Stimulated activated CD8-positive, alpha-beta memory T cell treated with anti-CD3 and anti-CD28 coated beads, Interleukin-15, amount 100 ng/mL, for 24 hours (primary cell): Measurements from ENCODE around the gene EMID1.
"Not testable (repeated sequence)": the region's sequence is repeated elsewhere in the genome, so short reads cannot be mapped to it uniquely, and the experiment has no call there.

Source experiments
- DNase-seq: peaks from one replicate; pipeline ENCODE4 v3.0.0-alpha.2; 2020; ENCODE audit warnings: low read depth

EMID1 gene

DNA sequence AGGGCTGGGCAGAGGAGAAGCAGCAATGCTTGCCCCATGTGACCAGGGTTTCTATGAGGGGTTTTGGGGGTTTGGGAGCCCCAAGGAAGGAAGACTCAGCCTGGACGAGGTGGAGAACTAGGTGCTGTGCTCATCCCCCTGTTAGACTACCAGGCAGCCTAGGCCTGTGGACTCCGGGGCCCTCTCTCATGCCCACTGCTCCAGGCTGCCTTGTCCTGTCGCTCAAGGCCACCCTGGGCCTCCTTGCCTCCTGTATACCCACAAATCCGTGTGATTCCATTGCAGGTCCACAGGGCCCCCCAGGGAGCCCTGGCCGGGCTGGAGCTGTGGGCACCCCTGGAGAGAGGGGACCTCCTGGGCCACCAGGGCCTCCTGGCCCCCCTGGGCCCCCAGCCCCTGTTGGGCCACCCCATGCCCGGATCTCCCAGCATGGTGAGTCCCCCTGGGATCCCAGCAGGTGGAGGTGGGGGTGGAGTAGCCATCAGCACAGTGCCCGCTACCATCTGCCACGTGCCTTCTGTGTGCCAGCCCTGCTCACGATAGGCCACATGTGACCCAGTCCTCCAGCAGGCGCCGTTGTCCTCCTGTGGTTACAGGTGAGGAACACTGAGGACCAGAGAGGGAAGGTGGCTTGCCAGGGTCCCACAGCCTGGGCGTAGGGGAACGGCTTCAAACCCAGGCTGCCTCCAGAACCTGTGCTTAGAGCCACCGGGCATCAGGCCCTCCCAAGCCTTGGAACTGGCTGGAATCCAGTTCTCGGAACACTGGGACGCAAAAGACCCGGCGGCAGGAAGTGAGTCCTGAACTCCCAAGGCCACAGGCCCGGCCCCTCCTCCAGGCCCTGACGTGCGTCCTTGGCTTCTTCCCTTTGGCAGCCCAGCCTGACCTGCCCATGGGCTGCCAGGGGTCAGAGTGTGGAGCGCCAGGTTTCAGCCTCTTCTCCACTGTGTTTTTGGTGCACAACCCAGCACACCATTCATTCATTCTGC, 26.6 kb downstream of the EMID1 start:
- no peak for DNase-seq

DNA sequence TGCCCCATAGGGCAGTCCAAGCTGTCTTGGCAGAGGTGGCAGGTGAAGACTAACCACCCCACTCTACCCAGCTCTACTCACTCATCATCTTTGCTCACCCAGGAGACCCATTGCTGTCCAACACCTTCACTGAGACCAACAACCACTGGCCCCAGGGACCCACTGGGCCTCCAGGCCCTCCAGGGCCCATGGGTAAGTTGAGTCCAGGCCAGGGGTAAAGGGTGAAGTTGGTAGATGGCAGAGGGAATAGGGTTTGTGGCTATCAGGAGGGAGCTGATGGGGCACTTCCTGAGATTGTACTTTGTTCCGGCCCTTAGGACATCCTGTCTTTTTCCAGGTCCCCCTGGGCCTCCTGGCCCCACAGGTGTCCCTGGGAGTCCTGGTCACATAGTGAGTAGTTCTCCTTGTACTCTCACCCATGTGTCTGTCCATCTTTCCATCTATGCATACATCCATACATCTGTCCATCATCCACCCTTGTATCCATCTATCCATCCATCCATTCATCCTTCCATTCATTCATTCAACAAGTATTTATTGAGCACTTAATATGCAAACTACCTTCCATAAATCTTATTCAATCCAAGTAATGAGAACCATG, 27.7 kb downstream of the EMID1 start:
- DNase-seq, result no peak

DNA sequence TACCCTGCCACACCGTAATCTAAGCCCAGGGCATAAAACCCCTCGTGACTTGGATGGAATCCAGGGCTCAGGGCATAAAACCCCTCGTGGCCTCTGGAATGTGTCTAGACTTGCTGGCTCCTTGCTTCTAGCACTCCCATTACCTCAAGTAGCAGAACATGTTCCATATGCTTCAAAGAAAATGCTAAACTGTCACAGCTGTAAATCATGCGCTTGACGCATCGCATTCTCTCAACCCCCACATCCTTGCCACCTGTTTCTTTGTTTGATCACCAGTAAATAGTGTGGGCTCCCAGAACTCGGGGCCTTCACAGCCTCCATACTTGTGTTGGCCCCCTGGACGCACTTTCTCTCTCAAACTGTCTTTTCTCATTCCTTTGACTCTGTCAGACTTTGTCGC, 34.8 kb downstream of the EMID1 start:
- not testable (repeated sequence) for DNase-seq

DNA sequence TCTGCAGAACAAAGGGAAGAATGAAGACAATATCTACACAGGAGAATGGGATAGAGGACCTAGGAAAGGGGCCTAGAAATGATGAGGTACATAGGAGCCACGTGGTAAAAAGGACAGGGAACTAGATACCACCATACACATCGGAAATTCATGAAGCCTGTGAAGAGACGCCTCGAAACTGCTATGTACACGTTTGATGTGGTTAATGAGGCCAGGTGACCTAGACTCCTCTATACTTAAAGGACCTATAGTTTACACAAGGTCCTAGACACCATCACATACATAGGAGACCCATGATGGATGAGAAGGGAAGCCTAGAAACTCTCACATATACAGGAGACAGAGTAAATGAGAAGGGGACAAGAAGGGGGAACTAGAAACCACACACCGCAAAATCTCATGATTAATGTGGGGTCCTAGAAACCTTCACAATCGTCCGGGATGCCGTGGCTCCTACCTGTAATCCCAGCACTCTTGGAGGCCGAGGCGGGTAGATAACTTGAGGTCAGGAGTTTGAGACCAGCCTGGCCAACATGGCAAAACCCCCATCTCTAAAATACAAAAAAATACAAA, 38.3 kb downstream of the EMID1 start:
- DNase-seq, result no peak

DNA sequence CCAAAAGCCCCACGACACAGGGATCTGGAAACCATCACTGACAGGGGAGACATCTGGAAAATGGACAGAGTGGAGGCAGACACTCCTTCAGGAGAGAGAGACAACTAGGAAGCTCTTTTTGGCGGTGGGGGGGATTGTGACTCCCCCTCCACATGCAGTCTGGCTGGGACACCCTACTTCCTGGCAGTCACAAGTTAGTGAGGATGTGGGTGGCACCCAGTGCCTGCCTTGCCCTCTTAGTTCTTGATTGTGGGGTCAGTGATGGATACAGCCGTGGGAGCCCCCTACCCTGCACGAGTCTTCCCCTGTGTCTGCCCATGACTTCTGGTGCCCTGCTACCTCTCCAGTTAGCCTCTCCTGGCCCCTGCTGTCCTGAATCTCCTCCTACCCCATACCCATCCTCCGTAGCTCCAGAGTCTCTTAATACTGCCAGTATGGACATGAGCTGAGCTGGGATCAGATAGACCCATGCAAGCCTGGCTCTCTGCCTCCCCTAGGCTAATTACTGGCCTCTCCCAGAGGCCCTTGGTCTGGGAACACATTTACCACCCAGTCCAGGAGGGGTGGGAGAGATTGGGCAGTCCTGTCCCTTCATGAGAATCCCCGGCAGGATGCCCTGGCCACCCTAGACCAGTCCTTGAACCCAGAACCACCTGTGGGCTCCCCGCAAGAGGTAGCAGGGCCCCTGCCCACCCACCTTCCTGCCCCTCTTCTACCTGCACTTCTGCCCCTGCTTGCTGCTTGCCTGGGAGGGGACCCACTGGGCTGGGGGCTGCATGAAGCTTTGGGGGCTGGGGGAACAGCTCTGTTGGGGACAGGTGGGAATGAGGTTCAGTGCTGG, 39.3 kb downstream of the EMID1 start:
- DNase-seq, result no peak

DNA sequence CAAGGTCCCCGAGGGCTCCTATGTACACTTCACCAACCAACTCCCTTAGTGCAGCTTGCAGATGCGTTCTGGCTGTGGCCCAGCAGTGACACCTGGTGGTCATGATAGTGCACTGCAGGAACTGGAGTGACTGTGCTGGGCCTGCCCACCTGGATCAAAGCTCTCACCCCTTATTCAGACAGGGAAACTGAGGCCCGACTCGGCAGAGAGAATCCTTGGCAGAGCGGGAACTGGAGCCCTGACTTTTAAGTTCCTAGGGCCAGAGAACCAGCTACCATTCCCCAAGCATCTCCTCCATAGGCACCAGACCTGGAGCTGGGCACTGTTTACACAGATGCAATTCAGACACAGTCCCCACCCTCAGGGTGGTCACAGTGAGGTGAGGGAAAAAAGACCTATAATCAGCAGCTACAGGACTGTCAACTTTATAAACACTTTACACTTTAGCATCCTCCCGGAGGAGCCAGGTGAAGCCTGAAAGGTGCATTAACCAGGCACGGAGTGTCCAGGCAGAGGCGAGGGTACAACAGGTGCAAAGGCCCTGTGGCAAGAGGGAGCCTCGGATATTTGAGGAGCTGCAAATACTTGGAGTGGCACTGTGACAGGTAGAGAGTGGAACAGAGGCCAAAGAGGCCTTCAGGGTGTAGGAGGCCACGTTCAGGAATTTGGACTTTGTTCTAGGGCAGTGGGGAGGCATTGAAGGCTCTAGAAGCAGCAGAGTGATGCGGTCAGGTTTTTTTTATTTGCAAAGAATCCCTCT, 40.1 kb downstream of the EMID1 start:
- peak; percentile 37 for DNase-seq

DNA sequence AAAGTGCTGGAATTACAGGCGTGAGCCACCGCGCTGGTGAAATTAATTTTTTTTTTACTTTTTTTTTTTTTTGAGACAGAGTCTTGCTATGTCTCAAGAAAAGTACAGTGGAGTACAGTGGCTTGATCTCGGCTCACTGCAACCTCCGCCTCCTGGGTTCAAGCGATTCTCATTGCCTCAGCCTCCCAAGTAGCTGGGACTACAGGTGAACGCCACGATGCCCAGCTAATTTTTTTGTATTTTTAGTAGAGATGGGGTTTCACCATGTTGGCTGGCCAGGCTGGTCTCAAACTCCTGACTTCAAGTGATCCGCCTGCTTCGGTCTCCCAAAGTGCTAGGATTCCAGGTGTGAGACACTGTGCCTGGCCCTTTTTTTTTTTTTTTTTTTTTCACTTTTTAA, 42.2 kb downstream of the EMID1 start:
- DNase-seq, result not testable (repeated sequence)

DNA sequence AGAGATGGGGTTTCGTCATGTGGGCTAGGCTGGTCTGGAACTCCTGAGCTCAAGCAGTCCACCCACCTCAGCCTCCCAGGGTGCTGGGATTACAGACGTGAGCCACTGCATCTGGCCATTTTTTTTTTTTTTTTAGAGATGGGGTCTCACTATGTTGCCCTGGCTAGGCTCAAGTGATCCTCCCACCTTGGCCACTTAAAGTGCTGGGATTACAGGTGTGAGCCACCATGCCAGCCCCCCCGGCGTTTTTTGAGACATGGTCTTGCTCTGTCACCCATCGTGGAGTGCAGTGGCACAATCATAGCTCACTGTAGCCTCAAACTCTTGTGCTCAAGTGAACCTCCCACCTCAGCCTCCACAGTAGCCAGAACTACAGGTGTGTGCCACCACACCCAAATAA, 45.6 kb downstream of the EMID1 start:
- no peak for DNase-seq

DNA sequence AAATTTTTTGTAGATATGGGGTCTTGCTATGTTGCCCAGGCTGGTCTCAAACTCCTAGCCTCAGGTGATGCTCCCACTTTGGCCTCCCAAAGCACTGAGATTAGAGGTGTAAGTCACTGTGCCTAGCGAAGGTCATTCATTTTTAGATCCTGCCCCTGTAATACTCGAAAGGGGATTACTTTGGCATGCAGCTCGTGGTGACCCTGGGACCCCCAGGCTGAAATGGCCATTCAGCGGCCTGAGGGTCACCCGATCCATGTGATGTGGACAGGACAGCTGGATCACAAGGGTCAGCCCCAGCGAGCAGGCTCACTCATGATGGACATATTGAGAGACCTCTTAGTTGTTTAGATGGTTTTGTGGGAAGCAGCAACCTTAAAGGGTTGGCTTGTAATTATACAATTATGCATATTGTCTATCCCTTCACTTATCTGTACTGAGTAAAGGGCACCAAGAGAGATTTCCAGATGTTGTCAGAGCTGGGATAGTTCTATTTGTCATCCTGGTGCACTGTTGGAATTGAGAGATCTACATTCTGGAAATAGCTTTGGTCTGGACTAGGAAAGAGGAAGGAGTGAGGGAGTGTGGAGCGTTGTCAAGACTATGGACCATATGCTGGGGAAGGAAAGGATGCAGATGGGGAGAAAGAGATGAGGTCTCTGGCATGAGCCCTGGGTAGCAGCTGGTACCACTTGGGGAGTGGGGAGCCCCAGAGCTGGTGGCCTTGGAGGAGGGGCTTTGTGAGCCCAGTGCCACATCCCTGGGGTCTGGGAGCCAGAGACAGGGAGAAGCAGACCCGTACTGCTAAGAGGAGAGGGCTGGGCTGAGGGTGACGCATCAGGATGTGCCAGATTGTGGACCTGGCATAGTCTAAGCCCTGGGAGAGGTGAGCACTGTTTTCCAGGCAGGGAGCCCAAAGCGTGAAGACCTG, 46.5 kb downstream of the EMID1 start:
- no peak for DNase-seq

DNA sequence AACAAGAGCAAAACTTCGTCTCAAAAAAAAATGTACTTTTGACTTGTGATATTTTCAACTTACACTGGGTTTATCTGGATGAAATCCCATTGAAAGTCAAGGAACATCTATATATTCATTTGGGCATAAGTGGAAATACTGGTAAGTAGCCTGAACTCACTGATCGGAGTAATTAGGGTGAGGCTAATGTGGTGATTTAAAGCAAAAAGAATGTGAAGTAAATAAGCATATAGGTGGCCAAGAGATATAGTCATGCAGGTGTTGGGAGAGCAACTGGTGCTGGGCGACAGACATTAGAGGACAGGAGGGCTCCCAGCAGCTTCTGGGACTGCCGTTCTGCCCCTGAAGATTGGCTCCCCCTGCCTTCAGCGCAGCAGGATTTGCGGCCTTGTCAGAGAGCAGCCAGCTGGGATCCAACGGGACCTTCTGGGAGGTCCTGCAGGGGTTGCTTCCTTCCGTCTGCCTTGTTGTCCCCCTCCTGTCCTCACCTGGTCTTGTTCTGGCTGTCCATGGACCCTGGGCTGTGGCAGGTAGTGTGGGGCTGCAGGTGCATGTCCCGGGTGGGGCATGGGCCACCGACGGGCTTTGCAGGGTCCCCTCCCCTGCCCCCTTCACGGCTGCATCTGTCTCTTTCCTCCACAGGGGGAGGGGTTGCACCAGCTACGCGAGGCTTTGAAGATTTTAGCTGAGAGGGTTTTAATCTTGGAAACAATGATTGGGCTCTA, 48.0 kb downstream of the EMID1 start:
- no peak for DNase-seq

DNA sequence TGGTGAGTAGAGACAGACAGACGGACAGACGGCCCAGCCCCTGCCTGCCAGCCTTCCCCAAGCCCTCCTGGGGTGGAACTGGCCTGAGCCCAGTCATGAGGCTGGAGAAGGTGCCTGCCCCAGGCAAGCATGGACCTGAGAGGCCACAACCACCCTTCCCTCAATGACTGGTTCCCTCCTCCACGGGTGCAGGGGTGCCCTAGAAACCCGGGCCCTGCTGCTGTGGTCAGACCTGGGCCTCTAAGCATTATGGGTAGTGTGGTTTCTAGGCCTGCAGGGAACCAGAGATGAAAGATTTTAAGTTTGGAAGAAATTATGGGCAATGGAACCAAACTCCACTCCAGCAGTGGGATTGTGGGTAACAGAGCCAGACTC, 48.6 kb downstream of the EMID1 start:
- no peak for DNase-seq

DNA sequence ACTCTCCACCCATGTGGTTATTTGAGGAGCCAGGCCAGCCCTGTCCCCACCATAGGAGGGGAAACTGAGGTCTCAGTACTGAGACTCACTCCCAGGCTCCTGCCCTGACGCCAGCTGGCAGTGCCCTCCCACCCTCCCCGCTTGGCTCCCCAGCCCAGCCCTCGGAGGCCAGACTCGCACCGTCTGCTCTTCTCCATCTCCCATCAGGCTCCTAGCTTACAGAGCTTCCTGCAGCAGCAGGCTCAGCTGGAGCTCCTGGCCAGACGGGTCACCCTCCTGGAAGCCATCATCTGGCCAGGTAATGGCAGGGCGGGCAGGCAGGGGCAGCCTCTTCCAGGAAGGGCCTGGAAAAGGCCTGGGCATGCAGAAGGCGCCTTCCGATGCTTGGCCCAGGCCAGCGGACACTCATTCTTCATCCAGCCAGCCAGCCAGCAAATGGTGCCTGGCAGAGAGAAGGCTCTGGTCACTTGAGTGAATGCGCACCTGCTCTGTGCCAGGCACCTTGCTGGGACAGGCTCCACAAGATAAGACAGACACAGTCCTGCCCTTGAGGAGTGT, 49.4 kb downstream of the EMID1 start:
- no peak for DNase-seq

DNA sequence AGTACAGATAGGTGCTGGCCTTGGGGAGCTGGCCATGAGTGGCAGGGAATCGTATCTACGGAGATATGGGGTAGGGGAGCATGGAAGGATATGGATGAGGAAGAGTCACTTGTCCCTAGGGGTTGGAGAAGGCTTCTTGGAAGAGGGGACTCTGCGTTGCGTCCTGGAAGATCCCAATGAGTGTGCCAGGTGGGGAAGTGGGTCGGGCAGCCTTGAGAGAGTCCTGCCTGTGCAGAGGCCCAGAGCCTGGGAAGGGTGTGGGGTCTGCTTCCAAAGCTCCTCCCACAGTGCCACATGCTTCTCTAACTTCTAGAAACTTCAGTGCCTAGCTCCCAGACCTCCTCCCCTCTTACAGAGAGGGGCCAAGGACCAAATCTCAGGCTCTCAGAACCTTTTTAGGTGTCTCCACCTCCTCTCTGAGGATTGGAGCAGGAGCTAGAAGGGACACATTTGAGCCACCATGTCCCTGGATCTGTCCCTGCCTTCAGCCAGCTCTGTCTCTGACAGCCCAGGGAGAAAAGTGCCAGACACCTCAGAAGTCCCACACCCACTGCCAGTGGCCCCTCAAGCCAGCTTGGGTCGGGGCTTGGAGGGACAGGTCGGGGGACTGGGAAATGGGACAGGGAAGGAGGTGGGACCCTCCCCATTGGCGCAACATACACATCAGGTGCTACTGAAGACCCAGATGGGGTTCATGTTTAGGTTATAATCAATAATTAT, 51.1 kb downstream of the EMID1 start:
- no peak for DNase-seq

DNA sequence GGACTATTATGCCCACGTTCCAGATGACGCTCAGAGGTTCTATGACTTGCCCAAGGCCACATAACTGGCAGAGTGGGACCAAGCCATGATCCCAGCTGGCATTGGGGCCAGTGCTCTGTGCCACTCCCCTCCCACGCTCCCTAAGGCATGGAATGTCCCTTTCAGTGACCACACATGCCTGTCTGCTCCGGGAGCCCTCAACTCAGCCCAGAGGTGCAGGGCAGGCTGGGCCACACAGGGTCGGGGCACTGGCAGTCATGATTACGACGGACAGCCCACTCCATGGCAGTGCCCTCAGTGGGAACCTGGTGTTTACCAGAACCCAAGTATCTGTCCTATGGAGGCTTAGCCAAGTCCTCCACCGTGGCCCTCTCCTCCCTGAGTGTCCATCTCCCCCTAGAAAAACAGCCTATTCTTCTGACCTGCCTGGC, 52.1 kb downstream of the EMID1 start:
- no peak for DNase-seq

DNA sequence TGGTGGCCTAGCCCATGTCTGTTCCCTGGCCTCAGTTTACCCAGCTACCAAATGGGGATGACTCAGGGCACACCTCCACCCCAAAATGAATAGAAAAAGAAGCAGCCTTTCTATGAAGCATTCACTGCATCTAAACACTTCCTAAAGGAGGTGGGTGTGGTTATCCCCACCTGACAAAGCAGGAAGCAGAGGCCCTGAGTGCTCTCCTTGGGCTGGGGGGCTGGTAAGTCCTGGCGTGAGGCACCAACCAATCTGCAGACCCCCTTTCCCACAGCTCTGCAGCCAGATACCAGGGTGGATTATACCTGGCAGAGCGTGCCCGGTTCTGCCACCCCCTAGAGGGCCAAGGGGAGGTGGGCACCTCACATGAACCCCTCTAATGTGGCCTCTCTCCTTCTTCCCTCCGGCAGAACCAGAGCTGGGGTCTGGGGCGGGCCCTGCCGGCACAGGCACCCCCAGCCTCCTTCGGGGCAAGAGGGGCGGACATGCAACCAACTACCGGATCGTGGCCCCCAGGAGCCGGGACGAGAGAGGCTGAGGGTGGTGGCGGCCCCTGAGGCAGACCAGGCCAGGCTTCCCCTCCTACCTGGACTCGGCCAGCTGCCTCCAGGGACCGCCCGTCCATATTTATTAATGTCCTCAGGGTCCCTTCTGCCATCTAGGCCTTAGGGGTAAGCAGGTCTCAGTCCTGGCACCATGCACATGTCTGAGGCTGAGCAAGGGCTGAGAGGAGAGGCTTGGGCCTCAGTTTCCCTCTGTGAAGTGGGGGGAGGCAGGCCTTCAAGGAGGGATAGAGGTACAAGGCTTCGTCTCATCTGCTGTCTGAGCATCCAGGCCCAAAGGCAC, 52.9 kb downstream of the EMID1 start:
- no peak for DNase-seq

DNA sequence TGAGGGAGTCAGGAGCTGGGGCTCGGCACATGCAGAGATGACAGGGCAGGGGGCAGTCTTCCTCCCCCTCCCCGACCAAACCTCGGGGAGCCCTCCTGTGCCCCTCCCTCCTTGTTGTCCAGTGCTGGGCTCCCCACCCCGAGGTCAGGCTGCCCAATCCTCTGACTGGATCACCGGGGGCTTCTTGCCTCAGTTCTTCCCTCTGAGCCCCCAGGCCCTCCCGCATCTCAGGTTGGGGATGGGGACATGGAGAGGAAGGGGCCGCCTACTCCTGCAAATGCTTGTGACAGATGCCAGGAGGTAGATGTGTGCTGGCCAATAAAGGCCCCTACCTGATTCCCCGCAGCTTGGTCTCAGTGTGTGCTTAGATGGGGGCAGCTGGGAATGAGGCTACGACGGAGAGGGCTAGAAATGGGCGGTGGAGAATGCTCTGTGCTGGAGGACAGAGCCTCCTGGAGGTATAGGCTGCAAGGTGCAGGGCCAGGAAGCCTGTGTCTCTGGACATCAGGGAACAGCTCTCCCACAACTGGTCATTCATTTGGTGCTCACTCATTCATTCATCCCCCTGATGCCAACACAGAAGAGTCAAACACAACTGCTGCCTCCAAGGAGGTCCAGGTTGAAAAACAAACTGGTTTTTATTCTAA, 53.7 kb downstream of the EMID1 start:
- DNase-seq, result no peak

DNA sequence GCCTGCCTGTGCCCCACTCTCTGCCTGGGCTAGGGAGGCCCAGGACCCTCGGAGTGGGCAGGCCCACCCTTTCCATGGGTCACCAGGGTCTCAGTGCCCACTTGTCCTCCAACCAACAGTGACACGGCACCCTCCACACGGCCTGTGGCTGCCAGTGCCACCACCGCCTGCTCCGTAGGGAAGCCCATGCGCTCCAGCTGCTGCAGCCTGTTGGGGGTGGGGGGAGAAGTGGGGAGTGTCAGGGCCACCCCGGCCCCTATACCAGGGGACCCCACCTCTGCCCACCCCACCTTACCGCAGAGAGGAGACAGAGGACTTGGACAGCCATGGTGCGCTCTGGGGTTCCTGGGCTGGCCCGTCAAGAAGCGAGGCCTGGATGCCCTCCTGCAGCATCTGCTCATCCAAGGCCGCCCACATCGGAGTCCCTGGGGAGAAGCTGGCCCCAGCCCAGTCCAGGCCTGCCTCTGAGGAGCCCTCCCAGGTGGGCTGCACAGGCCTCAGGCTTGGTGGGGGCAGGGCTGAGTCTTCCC, 54.4 kb downstream of the EMID1 start:
- no peak for DNase-seq
